Effector CD4-positive, alpha-beta T cell (primary cell): ENCODE measurements around the gene INPP4B.

Source experiments
- DNase-seq: peaks from one replicate; pipeline ENCODE4 v3.0.0-alpha.2; 2020

Gene INPP4B

DNA sequence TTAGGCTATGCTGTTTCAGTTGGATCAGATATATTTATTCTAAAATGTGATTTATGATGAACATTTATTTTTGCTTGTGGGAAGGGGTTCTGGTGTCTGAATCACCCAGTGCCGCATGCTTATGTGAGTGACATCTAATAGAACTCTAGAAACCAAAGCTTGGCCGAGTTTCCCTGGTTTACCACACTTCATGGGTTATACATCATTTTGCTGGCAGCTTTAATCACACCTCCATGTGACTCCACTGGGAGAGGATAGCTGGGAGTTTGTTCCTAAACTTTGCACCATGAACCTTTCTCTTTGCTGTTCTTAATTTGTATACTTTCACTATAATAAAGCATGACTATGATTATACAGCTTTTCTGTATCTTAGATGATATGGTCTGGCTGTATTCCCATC is 382.9 kb downstream of the INPP4B start:
- no peak for DNase-seq

DNA sequence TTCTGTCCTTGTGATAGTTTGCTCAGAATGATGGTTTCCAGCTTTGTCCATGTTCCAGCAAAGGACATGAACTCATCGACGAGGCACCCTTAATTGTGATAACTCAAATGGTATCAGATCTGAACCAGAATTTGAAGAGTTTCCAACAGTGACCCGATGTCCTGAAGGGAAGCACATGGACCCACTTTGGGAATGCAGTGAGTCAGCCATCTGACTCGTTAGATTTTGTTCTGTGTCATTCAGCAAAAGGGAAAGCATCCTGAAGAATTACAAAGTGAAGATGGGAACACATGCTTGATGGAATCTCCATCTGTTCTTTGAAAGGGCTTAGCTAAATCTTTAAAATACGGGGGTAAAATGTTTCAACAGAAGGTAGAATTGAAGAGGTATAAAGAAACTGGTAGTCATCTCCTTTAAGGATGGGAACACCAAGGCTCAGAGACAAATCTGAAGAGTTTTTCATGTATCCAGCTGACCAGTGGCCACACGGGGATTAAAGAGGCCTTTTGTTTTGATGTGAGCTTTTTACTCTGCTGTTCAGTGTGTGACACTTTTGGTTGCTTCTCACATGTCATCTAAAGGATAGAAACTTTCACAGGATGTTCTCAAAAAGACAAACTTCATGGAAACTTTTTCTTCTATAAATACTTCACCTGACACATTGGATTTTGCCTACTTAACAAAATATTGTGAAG is 393.8 kb downstream of the INPP4B start:
- no peak for DNase-seq

DNA sequence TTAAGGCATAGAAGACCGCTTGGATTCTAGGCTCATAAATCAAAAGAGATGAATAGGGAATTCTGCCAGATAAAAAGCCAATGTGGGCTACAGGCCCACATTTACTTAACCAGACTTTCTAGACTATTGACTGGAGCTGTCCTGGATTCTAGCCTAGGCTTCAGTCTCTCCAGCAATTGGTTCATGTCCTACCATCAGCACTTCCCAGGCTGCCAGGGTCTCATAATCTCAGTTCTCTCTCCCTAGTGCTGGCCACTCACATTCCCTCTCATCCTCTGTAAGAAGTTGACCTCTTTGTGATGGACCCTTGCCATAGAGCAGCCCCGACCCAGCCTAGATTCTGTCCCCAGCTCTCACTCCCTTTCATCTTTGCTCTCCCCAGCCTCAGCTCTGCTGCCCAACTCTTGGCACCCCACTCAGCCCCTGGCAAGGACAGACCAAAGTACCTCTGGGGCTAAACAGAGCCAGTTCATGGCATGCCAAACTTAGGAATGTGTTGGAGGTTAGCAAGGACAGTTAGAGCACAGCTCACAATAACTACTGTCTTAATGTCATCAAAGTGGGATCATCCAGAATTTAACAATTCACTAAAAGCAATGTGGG is 396.2 kb downstream of the INPP4B start:
- DNase-seq: no peak

DNA sequence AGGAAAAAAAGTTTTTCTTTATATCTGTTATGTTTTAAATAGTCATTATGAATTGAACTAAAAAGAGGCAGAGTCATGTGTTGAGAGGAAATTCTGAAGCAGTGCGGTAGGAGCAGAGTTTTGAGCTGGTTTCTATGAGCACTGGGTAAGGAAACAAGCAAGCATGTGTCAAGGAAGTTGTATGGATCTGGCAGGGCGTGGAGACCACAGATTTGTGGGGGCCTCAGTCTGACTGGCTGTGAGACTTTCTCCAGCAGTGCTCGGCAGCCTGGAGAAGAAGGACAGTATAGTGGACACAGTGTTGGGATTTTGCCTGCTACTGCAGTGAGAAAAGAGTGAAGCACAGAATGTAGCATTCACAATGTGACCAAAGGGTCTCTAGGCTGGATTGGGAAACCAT is 399.1 kb downstream of the INPP4B start:
- DNase-seq: no peak

DNA sequence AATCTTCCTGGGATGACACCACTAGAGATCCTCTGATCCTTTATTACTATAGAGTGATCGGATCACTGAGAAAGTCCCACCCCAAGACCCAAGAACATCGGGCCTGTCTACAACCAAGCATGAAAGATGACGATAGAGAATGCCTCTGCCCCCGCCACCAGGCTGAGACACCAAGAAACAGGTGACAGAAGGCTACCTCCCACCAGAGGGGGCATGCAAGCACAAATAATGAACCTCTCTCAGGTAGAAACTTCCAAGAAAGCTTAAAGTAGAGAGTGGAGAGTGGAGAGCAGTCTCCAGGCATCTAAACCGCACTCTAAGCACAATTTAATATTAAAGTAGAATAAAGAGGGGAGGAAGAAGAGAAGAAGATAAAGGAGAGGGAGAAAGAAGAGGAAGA is 402.6 kb downstream of the INPP4B start:
- DNase-seq: no peak

DNA sequence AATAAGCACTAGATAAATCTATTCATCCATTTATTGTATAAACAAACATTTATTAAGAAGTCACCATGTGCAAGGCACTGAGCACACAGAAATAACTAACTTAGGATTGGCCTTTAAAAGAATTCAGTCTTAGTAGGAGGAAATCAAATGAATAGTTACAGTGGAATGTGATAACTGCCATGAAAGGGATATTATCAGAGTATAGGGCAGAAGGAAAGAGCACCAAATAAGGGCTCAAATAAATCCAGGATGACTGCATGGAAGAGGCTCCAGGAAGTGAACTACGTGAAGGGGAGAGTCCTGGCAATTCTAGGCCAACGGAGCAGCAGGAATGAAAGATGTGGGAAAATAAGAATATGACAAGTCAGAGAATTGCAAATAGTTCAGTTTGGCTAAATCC is 406.0 kb downstream of the INPP4B start:
- DNase-seq: no peak

DNA sequence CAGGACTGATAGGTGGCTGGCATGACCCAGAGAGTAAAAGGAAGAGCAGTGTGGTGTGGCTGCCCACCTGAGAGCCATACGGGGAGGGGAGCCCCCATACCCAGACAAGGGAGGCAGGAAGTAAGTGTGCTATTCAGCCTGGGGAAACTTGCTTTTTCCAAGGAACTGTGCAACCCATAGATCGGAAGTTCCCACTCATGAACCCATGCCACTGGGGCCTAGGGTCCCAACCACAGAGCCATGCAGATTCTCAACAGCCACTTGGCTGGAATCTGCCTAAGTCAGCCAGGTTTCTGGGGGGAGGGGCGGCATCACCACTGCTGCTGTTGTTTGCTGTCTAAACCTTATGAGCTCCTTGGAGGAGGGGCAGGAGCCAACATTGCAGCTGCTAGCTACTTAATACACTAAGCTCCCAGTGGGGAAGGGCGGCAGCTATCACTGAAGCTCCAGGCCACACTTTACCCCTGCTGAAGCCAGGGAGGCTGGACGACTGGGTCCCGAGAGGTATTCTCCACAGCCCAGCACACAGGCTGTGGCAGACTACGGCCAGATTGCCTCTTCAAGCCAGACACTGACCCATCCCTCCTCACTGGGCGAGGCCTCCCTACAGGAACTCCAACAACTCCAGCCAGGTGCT is 410.4 kb downstream of the INPP4B start:
- no peak for DNase-seq

DNA sequence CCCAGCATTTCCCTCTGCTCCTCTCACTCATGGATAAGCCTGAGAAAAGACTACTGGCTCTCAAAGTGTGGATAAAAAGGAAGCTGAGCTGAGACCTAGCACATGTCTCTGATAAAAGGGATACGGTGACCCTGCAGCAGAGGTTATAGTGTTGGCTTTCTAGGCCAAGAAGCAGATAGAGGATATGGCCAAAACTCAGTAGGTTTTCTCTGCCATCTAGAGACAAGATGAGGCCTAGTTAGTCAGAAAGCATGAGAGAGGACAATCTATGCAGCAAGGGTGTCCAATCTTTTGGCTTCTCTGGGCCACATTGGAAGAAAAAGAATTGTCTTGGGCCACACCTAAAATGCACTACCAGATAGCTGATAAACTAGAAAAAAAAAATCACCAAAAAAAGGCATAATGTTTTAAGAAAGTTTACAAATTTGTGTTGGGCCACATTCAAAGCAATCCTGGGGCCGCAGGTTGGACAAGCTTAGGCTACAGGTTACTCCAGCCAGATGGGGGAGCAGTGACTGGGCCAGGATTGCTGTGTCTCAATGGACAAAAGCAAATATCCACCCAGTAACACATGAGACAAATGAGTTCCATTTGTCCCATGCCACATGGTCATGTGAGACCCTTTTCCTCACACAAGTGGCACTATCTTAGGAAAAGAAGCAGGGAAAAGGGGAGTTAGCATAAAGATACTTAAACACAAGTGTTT is 411.4 kb downstream of the INPP4B start:
- DNase-seq: no peak

DNA sequence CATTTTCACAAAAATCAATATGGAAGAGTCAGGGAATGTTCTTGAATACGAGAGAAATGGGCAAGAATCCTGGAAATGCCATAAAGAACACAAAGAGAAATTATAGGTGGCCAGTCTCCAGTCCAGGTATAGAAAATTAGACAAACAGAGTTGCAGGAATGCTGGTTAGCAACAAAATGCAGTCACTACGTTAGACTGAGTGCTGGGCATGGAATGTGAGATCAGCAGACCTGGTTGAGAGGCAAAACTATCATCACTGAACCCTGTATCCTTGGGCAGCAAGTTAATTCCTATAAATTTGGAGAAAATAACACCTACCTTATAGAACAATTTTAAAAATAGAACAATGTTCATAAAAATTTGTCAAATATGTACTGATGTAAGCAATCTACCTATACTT is 417.4 kb downstream of the INPP4B start:
- DNase-seq: no peak

DNA sequence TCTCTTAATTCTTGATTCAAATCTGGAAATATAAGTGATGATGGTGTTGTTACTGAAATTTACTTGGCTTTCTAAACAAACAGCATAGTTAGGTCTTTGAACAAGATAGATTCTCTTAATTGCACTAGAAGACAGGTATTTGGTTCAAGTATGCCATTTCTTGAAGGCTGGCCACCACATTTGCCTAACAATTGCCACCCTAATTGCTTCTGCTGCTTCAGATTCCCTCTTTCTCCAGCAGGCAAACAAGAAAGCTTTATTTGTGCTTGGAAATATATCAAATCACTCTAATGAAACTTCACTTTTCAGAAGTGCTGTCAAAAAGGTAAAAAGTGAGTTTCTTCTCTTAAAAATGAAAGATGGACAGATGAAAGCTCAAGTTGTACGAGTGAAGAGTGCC is 418.6 kb downstream of the INPP4B start:
- DNase-seq: no peak

DNA sequence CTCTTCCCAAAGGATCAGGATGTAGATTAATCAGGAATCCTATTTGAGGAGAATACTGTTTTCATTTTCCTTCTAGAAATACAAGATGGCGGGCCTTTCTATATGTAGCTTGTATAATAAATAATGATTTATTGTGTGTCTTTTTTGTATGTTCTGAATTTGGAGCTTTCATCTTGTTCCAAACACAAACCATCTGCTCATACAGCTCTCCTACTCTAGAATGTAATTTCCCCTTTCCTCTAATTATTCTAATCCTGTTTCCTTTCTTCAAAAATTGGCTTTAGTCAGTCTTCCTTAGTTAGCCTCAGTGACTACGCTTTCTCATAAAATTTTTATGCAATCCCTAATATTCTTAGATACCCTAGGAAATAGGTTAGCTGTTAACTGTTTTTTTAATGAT is 422.2 kb downstream of the INPP4B start:
- no peak for DNase-seq

DNA sequence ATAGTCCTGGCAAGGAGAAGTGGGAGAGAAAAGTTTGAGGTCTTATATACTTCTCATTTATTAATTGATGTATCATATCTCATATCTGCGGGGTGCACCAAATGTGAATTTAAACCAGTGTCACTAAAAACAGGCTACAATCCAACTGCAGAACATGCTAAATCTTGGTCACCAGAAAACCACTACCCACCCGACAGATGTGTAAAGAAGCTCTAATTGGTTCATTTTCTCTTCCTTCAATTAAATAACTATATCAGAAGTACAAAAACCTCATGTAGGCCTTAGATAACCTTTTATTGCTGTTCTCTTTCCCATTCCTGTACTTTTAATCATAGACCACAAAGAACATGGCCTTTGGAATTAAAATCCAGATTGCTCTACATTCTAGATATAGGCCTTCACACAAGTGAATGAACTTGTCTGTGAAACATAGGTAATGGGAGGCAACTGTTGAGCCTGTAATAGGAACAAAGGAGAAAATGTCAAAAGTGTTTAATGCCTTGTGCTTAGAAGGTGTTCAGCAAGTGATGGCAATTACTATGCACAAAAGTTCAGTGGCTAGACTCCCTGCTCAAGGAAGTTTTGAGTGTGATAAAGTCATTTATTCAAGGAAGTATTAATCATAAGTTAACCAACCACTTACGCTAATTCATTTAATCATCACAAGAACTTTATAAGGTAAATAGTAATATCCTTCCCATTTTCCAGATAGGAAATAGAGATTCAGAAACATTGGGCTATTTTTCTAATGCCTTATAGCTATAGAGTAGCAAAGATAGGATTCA is 425.6 kb downstream of the INPP4B start:
- no peak for DNase-seq

DNA sequence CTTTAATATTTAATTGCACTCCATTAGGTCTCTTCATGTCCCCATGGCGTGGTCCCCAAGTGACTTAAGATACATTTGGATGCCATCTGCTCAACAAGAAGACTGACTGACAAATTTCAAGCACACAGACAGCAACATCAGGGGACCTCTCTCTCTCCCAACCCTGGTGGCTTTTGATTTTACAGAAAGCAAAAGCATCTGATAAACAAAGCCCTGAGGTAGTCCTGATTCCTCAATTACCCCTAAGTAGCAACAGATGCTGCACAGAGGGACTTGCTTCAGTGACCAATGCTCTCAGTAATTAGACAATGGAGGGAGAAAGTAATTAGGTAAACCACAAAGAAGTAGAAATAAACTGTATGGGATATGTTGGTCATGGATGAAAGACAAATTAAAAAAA is 426.4 kb downstream of the INPP4B start:
- no peak for DNase-seq

DNA sequence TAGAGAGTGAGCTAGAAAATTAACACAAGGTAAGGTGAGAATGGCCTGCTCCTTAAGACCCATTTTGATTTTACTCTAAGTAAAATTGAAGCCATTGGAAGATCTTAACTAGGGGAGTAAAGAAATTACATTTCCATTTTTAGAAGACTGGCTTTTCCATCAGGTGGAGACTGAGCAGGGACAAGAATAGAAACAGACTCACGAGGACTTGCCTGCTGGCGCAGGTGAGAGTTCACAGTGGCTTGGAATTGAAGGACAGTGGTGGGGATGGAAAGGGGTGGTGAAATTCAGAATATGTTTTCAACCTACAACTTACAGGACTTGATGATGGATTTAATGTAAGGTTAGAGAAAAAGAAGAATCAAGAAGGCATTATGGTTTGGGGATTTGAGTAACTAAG is 427.4 kb downstream of the INPP4B start:
- DNase-seq: no peak

DNA sequence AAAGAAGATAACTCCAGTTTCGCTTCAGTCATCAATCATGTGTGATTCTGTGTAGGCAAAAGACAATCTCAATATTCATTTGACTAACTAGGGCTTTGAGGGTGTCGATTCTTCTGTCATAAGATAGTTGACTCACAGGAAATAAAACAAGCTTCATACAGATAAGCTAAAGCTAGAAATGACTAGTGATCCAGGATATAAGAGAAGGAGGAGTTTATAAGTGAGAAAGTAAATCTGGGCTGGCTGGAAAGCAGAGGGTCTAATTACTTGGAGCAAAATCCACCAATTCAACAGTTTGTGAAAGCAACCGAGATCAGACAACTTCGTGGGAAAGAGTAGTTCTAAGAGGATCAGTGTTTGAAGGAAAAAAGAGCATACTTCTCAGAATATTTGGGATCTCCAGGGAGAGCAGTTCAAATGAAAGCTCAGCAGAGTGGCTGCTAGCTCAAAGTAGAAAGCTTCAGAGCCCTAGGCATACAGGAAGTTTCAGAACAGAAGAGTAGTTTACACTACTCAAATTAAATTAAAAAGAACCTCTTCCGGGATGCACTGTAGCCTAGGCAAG is 429.3 kb downstream of the INPP4B start:
- DNase-seq: no peak

DNA sequence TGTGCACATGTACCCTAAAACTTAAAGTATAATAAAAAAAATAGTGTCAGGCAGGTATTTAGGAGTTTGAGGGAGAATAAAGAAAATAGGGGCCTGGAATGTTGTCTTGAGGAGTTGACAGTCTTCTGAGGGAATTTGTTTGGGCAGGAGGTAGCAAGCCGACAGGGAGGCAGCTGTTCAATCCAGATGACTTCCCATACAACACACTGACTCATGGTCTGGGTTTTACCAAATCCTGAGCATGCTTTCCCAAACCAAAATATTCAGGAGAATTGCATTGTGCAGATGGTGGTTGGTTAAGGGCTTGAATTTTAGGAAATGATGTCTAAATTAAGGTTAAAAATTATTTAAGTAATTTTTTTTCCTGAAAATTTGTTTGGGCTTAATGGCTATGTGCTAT is 430.0 kb downstream of the INPP4B start:
- no peak for DNase-seq

DNA sequence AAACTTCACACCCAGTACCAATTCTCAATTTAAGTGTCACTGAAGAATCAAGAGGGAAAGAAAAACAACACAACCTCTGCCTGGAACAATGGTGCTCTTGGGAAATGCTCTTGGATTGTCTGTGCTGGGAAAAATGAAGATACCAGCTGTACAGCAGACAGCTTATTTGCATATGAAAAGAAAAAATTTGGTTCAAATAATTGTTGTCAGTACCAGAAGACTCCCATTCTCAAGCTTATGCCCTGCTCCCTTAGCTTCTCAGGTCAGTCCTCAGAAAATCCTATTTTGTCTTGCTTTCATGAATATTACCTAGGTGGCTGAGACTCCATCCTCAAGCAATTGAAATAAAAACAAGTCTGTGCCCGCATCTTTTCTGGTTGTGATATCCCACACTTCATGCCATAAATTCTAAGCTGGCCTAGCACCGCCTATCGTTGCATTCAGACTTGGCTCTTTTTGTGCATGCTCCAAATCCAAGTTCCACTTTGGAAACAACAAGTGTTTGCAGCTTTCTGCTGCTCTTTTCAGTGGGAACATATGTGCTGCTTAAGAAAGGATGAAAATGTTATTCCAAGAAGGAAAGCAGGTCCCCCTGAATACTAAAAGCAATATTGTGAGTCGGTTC is 431.6 kb downstream of the INPP4B start:
- no peak for DNase-seq

DNA sequence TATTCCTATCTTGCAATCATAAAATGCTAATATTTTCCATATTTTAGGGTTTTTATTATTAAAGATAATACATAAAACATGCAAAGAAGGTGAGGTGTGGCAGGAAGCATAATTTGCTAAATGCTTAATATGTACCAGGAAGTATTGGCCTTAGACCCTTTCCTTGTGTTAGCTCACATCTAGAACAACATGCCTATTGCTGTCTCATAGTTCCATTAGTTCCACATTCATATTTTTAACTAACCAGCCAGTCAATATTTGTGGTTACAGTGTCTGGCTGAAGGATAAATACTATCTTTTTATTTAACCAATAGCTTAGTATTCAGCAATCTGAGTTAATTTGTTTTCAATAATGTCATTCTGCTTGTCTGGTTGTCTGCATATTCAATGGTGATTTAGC is 432.6 kb downstream of the INPP4B start:
- no peak for DNase-seq

DNA sequence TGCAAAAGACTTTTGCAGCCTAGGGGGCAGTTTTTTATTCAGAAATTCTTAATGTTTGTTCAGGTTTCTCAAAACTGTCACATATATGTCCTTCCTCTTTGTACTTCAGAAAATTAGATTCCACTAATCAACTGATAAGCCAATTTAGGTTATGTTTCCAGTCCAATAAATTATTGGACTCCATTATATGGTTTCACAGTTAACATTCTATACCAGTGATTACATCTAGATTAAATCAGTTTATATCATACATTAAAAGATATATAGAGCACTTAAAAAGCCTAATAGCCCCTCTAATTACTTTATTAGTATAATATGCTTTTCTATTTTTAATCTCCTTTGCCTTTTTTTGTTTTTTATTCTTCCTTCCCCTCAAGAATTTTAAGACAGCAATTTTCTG is 434.1 kb downstream of the INPP4B start:
- no peak for DNase-seq

DNA sequence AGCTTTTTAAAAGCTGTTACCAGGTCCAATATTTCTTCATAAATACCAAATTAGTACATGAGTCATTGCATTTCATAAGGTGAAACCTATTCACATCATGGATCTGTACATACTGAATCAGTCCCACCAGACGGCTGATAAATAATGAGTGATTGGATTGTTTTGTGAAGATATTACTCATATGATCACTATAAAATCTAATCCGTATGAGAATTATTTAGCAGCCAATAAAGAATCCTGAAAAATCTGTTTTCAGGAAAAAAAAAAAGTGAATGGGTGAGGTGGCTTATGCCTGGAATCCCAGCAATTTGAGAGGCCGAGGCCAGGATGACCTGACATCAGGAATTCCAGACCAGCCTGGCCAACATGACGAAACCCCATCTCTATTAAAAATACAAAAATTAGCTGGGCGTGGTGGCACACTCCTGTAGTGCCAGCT is 438.1 kb downstream of the INPP4B start:
- DNase-seq: no peak

DNA sequence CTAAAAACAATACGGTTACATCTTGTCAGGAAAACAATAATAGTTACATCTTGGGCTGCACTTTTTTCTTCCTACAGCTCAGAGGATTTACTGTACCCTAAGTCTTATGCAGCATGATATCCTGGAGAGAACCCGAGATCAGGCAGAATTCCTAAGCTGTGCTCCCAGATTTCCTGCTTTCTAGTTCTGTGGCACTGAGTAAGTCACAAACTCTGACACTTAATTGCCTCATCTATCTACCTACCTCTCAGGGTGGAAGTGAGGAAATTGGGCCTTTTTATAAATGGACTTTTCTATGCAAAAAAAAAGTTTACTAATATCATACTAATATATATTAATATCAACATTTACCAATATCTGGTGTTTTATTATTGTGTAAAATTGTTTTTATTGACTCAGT is 438.5 kb downstream of the INPP4B start:
- DNase-seq: no peak

DNA sequence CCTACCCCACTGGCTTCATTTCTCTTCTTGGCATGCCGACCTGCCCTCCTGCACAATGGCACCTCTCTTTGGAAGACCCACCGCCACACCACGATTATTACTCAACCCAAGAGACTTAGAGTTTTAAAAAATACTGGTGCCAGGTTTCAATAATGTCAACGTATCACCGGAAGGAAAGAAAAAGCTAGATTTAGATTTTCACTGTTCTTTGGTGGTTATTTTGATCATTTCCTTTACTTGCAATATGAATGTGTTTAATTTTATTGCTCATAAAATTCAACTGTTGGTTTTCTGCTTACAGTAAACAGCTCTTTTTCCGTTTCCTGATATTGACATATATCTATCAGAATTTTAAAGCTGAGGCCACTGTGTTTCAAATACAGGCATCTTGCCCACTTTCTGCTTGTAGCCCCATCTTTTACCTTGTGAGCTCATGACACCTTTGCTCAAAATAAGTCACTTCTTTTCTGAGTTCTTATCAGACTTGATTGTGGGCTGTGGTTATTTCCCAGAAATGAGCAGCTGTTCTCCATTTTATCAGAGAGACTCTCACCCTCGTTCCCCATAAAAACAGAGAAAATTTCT is 439.1 kb downstream of the INPP4B start:
- DNase-seq: no peak
